Smooth muscle cell (in vitro differentiated cells): ENCODE data around the gene EXOC6B. TPM values are rescaled to one million over a fixed set of nuclear protein-coding genes. Genes with fewer than 3 reads are reported as not detected.

ENCODE experiments used
- DNase-seq: peaks from one replicate; lab custom pipeline; 2025; ENCODE audit not compliant: unreplicated experiment; lab: John Stamatoyannopoulos, UW
- H2AFZ ChIP-seq: fragments of 200-600 bp; sonication (generic); 2 replicates; pipeline ENCODE4 v1.6.0; 2016; ENCODE audit warnings: antibody characterized with exemption, low read depth, mild to moderate bottlenecking
- H3F3A ChIP-seq: fragments of 200-600 bp; sonication (generic); 2 replicates; pipeline ENCODE4 v1.6.0; 2017; ENCODE audit warnings: antibody characterized with exemption, low read depth
- H3K27ac ChIP-seq: fragments of 200-600 bp; sonication (generic); 2 replicates; pipeline ENCODE4 v1.5.1; 2016; ENCODE audit warnings: low read depth, mild to moderate bottlenecking
- H3K27me3 ChIP-seq: fragments of 200-600 bp; sonication (generic); 2 replicates; pipeline ENCODE4 v1.6.1; 2016; ENCODE audit warnings: low read depth, mild to moderate bottlenecking
- H3K36me3 ChIP-seq: fragments of 200-600 bp; sonication (generic); 2 replicates; pipeline ENCODE4 v1.5.1; 2016; ENCODE audit warnings: low read depth
- H3K4me1 ChIP-seq: fragments of 200-600 bp; sonication (generic); 2 replicates; pipeline ENCODE4 v1.5.1; 2016; ENCODE audit warnings: low read depth
- H3K4me2 ChIP-seq: fragments of 200-600 bp; sonication (generic); 2 replicates; pipeline ENCODE4 v1.6.0; 2016; ENCODE audit warnings: mild to moderate bottlenecking
- H3K4me3 ChIP-seq: fragments of 200-600 bp; sonication (generic); 2 replicates; pipeline ENCODE4 v1.5.1; 2016; ENCODE audit warnings: mild to moderate bottlenecking
- H3K79me2 ChIP-seq: fragments of 200-600 bp; sonication (generic); 2 replicates; pipeline ENCODE4 v1.6.0; 2016; ENCODE audit warnings: low read depth, mild to moderate bottlenecking
- H3K9ac ChIP-seq: fragments of 200-600 bp; sonication (generic); 2 replicates; pipeline ENCODE4 v1.6.0; 2016; ENCODE audit warnings: low read depth
- H3K9me3 ChIP-seq: fragments of 200-600 bp; sonication (generic); replicated peaks from 2 replicates; pipeline ENCODE4 v1.5.1; 2016; ENCODE audit warnings: low read depth
- H4K20me1 ChIP-seq: fragments of 200-600 bp; sonication (generic); 2 replicates; pipeline ENCODE4 v1.6.0; 2016; ENCODE audit warnings: low read depth
- WGBS: methylation state at CpG from one replicate; pipeline ENCODE4 v1.1.7; 2016; ENCODE audit warnings: low lambda C conversion rate; 5-methylcytosine and 5-hydroxymethylcytosine counted together
- polyA plus RNA-seq: library from polyadenylated mRNA; unstranded; fragments of >200 nt; fragmentation: Nextera tagmentation; extraction: Ambion mirVana; gene quantifications from 2 replicates; pipeline ENCODE4 v1.2.1, GENCODE V29; 2016
- total RNA-seq: library from RNA; depleted of rRNA; stranded (reverse); fragments of >200 nt; gene quantifications from 2 replicates; pipeline ENCODE4 v1.2.3, GENCODE V29; 2014
- TF ChIP-seq, protein P1 (sequence below): fragments of 200-600 bp; sonication (generic); IDR thresholded peaks from 2 replicates; pipeline ENCODE4 v1.5.1; 2017; ENCODE audit warnings: borderline replicate concordance, mild to moderate bottlenecking, antibody characterized with exemption; ENCODE audit not compliant: insufficient read depth, poor library complexity, severe bottlenecking

EXOC6B gene
- total and polyA plus RNA-seq, 2 experiments from 2014 or later, result 6.9 to 19.7 TPM

DNA sequence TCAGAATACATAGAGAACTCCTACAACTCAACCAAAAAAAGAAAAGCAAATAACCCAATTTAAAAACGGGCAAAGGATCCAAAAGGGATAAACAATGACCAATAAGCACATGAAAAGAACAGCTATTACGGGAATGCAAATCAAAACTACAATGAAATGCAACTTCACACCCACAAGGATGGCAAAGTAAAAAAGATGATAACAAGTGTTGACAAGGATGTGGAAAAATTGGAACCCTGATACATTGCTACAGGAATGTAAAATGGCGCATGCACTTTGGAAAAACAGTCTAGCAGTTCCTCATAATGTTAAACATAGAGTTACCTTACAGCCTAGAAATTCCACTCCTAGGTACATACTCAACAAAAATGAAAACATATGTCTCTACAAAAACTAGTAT, 4.7 kb downstream of the EXOC6B start:
- H3K9ac ChIP-seq, result no peak overlapping the region
- H3K4me3 ChIP-seq, result no peak overlapping the region
- no peak for DNase-seq
- H2AFZ ChIP-seq, result no peak overlapping the region
- TF ChIP-seq, protein P1, sequence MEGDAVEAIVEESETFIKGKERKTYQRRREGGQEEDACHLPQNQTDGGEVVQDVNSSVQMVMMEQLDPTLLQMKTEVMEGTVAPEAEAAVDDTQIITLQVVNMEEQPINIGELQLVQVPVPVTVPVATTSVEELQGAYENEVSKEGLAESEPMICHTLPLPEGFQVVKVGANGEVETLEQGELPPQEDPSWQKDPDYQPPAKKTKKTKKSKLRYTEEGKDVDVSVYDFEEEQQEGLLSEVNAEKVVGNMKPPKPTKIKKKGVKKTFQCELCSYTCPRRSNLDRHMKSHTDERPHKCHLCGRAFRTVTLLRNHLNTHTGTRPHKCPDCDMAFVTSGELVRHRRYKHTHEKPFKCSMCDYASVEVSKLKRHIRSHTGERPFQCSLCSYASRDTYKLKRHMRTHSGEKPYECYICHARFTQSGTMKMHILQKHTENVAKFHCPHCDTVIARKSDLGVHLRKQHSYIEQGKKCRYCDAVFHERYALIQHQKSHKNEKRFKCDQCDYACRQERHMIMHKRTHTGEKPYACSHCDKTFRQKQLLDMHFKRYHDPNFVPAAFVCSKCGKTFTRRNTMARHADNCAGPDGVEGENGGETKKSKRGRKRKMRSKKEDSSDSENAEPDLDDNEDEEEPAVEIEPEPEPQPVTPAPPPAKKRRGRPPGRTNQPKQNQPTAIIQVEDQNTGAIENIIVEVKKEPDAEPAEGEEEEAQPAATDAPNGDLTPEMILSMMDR, result no peak
- no peaks in the 10 kb centered on the region for H3K36me3 ChIP-seq
- H3K79me2 ChIP-seq, result peaks cover 68% of the 10 kb centered on the region
- peaks cover 59% of the 10 kb centered on the region for H4K20me1 ChIP-seq
- H3K9me3 ChIP-seq, result no peaks in the 10 kb centered on the region
- no peaks in the 10 kb centered on the region for H3K27me3 ChIP-seq
- 95% methylated on average over 3 of the region's 3 CpGs for WGBS
- H3K4me2 ChIP-seq, result no peak overlapping the region
- H3K4me1 ChIP-seq, result peaks cover 2% of the 10 kb centered on the region
- no peaks in the 10 kb centered on the region for H3F3A ChIP-seq
- H3K27ac ChIP-seq, result no peak overlapping the region

DNA sequence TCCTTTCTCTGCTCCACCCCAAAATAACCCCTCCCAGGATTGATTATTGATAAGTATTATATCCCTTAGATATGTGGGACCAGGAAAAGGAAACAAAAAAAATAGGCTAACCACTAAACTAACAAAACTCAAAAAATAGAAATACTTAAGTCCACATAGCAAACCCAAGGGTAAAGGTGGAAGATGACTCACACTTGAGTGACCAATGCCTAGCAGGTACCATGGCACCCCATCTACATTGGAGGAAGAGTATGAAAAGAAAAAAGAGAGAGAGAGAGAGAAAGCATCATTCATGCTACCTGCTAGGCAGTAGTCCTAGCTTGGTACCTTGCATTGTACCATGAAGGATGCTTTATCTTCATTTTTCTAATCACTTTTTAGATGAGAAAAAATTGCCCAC, 6.3 kb downstream of the EXOC6B start:
- no peaks in the 10 kb centered on the region for H3K9me3 ChIP-seq
- no peak for DNase-seq
- peaks cover 5% of the 10 kb centered on the region for H3K4me1 ChIP-seq
- H3K4me3 ChIP-seq, result no peak overlapping the region
- H3F3A ChIP-seq, result no peaks in the 10 kb centered on the region
- H3K79me2 ChIP-seq, result peaks cover 72% of the 10 kb centered on the region
- H2AFZ ChIP-seq, result no peak overlapping the region
- no peak overlapping the region for H3K9ac ChIP-seq
- no peak overlapping the region for H3K27ac ChIP-seq
- no peaks in the 10 kb centered on the region for H3K27me3 ChIP-seq
- peaks cover 76% of the 10 kb centered on the region for H4K20me1 ChIP-seq
- H3K36me3 ChIP-seq, result no peaks in the 10 kb centered on the region
- TF ChIP-seq, protein P1, result no peak
- no peak overlapping the region for H3K4me2 ChIP-seq

DNA sequence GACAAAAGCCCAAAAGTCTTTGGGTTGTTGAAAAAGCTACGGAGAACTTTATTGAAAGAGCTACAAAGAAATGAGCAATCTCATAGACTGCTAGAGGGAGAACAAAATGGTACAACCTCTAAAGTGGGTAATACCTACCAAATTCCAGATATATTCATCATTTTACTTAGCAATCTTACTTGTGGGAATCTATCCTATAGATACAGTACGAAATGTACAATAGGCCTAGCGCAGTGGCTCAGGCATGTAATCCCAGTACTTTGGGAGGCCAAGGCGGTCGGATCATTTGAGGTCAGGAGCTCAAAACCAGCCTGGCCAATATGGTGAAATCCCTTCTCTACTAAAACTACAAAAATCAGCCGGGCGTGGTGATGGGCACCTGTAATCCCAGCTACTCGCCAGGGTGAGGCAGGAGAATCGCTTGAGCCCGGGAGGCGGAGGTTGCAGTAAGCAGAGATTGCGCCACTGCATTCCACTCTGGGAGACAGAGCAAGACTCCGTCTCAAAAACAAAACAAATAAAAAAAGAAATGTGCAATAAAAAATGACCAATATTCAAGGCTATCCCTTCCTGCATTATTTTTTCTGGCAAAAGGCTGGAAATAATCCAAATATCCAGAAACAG, 10.1 kb downstream of the EXOC6B start:
- TF ChIP-seq, protein P1, result peak; percentile 12

DNA sequence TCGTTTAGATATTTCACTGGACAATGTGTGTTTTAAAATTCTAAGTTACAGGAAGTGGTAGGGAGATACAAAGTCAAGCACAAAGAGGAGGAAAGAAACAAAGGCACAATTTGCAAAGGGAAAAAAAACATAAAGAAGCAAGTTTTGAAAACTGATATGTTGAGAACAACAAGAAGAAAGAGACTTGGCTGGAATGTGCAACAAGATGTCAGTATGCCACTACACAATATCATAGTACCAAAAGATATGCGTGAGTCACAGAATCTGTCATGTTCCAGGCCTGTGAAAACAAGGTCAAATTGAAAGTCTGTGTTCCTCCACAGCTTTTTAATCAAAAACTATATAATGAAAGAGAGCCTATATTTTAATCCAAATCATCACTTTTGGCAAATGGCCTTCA, 12.0 kb downstream of the EXOC6B start:
- Histone ChIP-seq H3F3A (no peaks in the 10 kb centered on the region), H2AFZ (no peak overlapping the region), H3K9ac (no peak overlapping the region), H3K27ac (no peak overlapping the region), H3K4me3 (no peak overlapping the region), H3K79me2 (peaks cover 62% of the 10 kb centered on the region), H3K4me2 (no peak overlapping the region), H3K9me3 (no peaks in the 10 kb centered on the region), H3K4me1 (peaks cover 5% of the 10 kb centered on the region), H4K20me1 (peaks cover 70% of the 10 kb centered on the region), H3K27me3 (no peaks in the 10 kb centered on the region), H3K36me3 (no peaks in the 10 kb centered on the region)
- DNase-seq, result no peak
- TF ChIP-seq, protein P1, result no peak
- 86% methylated on average over 2 of the region's 2 CpGs for WGBS

More for the DNA sequence above, 10.1 kb downstream of the EXOC6B start:
- Histone ChIP-seq H4K20me1 (peaks cover 87% of the 10 kb centered on the region), H3F3A (no peaks in the 10 kb centered on the region), H3K9me3 (no peaks in the 10 kb centered on the region), H2AFZ (no peak overlapping the region), H3K4me2 (no peak overlapping the region), H3K4me3 (no peak overlapping the region), H3K27ac (no peak overlapping the region), H3K36me3 (no peaks in the 10 kb centered on the region), H3K27me3 (no peaks in the 10 kb centered on the region), H3K4me1 (peaks cover 5% of the 10 kb centered on the region), H3K79me2 (peaks cover 61% of the 10 kb centered on the region), H3K9ac (no peak overlapping the region)
- no peak for DNase-seq
- 59% methylated on average over 13 of the region's 13 CpGs for WGBS
